K562 (cell line): ENCODE data around the gene MT1X. TPM values are rescaled to one million over a fixed set of nuclear protein-coding genes. Genes with fewer than 3 reads are reported as not detected.

ENCODE experiments used
- ATAC-seq: fragments of 200-7000 bp; cut with Tn5 transposase; 3 replicates; pipeline ENCODE4 v1.9.1; 2020; ENCODE audit warnings: moderate library complexity
- BruUV-seq: library from RNA; stranded (reverse); fragments of 400-500 nt; replicated peaks from 2 replicates; lab custom pipeline; 2021; lab: Mats Ljungman, UMichigan
- CTCF ChIA-PET: fragments of 300-600 bp; formaldehyde crosslinking; extraction: SDS; loops from one replicate; lab custom pipeline; 2021; ENCODE audit warnings: low intra/inter-chr PET ratio; lab: Yijun Ruan, JAX
- POLR2A ChIA-PET: fragments of 300-600, 350-650 bp; sonication (Branson Sonifier 250); formaldehyde crosslinking; extraction: SDS; loops from one replicate; lab custom pipeline; 2021; ENCODE audit warnings: antibody characterized with exemption, inconsistent platforms; lab: Yijun Ruan, JAX
- DNase-seq, 4 experiments: peaks; one replicate each; pipeline versions ENCODE4 v3.0.0 to v3.0.0-alpha.2; 2011 to 2018; ENCODE audit warnings: low spot score in 3 of 4, mixed read lengths in 3 of 4; ENCODE audit errors: extremely low read depth in 1 of 4
- FAIRE-seq: peaks from 2 replicates; lab custom pipeline; 2011; peaks lifted over from hg19 to GRCh38; lab: Jason Lieb, UNC
- H2AFZ ChIP-seq: 2 replicates; pipeline ENCODE4 v1.6.0; 2011; ENCODE audit warnings: low read depth, low read length, control low read depth, inconsistent platforms
- H3K27ac ChIP-seq: fragments of 200-600 bp; 3 replicates; pipeline ENCODE4 v1.8.0; 2011; ENCODE audit warnings: low read depth, mild to moderate bottlenecking, control low read depth, inconsistent platforms, low read length, moderate library complexity, mixed read lengths; ENCODE audit errors: extremely low read depth
- H3K27me3 ChIP-seq, 2 experiments: fragments of 300-600 bp in 1 of 2; 2 replicates in 1 of 2; 3 replicates in 1 of 2; pipeline versions ENCODE4 v1.6.0 to v1.8.0; 2011; ENCODE audit warnings: inconsistent platforms in 2 of 2, low read length in 2 of 2, mild to moderate bottlenecking in 1 of 2, mixed read lengths in 1 of 2, moderate library complexity in 1 of 2; ENCODE audit not compliant: control insufficient read depth in 2 of 2, insufficient read depth in 2 of 2
- H3K36me3 ChIP-seq: fragments of 300-600 bp; 3 replicates; pipeline ENCODE4 v1.8.0; 2011; ENCODE audit warnings: mild to moderate bottlenecking, low read length, inconsistent platforms; ENCODE audit not compliant: control insufficient read depth, insufficient read depth
- H3K4me1 ChIP-seq, 2 experiments: fragments of 200-600 bp in 1 of 2; replicated peaks in 1 of 2; 2 replicates in 1 of 2; 3 replicates in 1 of 2; pipeline versions ENCODE4 v1.5.1 to v1.8.0; 2011; ENCODE audit warnings: inconsistent platforms in 2 of 2, low read length in 2 of 2, mild to moderate bottlenecking in 1 of 2, mixed read lengths in 1 of 2, moderate library complexity in 1 of 2; ENCODE audit not compliant: control insufficient read depth in 2 of 2, insufficient read depth in 2 of 2
- H3K4me2 ChIP-seq: 2 replicates; pipeline ENCODE4 v1.6.1; 2011; ENCODE audit warnings: low read length, control low read depth, inconsistent platforms, mixed read lengths; ENCODE audit not compliant: insufficient read depth
- H3K4me3 ChIP-seq: fragments of 200-600 bp; sonication (generic), shearing (Covaris generic); 2 replicates; pipeline ENCODE4 v1.5.1; 2016; ENCODE audit warnings: control low read depth, inconsistent platforms
- H3K79me2 ChIP-seq: fragments of 200-600 bp; 3 replicates; pipeline ENCODE4 v1.8.0; 2011; ENCODE audit warnings: low read length, inconsistent platforms; ENCODE audit not compliant: control insufficient read depth, insufficient read depth
- H3K9ac ChIP-seq, 2 experiments: 2 replicates each; pipeline versions ENCODE4 v1.6.0 to v1.6.1; 2011; ENCODE audit warnings: low read depth in 2 of 2, low read length in 2 of 2, control low read depth in 1 of 2, inconsistent platforms in 1 of 2, mild to moderate bottlenecking in 1 of 2, mixed read lengths in 1 of 2; ENCODE audit not compliant: insufficient read depth in 1 of 2
- H3K9me1 ChIP-seq: one replicate; pipeline ENCODE4 v1.6.0; 2011; ENCODE audit warnings: inconsistent platforms, mild to moderate bottlenecking, low read length, moderate library complexity; ENCODE audit not compliant: control insufficient read depth, insufficient read depth
- H3K9me3 ChIP-seq: replicated peaks from 2 replicates; pipeline ENCODE4 v1.5.1; 2011; ENCODE audit warnings: low read depth, low read length, inconsistent platforms; ENCODE audit not compliant: control insufficient read depth, insufficient read depth
- H4K20me1 ChIP-seq: replicated peaks from 2 replicates; pipeline ENCODE4 v1.6.1; 2011; ENCODE audit warnings: low read length, inconsistent platforms, mixed read lengths; ENCODE audit not compliant: control insufficient read depth, insufficient read depth
- CBX5 ChIP-seq: IDR thresholded peaks from 2 replicates; pipeline ENCODE4 v1.6.1; 2014; ENCODE audit warnings: low read depth, borderline replicate concordance
- ELF1 ChIP-seq: fragments of 200-800 bp; sonication (Bioruptor generic); IDR thresholded peaks from 2 replicates; pipeline ENCODE4 v1.6.1; 2016; ENCODE audit warnings: missing genetic modification characterization, missing compliant biosample characterization
- HINFP ChIP-seq: fragments of 450-650 bp; conservative IDR thresholded peaks from 2 replicates; pipeline ENCODE4 v1.6.1; 2016; ENCODE audit warnings: missing genetic modification characterization, low read depth, mild to moderate bottlenecking, control low read depth, missing compliant biosample characterization
- HNRNPUL1 ChIP-seq: fragments of 200-400 bp; formaldehyde crosslinking; IDR thresholded peaks from 2 replicates; pipeline ENCODE4 v1.6.1; 2017; ENCODE audit warnings: low read length
- MTA2 ChIP-seq: fragments of 450-650 bp; IDR thresholded peaks from 2 replicates; pipeline ENCODE4 v1.6.1; 2016; ENCODE audit warnings: low read depth
- MTF1 ChIP-seq: fragments of 250-450 bp; sonication (Bioruptor Pico); IDR thresholded peaks from 2 replicates; pipeline ENCODE4 v1.9.0; 2021; ENCODE audit warnings: moderate library complexity, mild to moderate bottlenecking, inconsistent platforms, borderline replicate concordance
- NFATC3 ChIP-seq: fragments of 450-650 bp; IDR thresholded peaks from 2 replicates; pipeline ENCODE4 v1.6.1; 2017; ENCODE audit warnings: mild to moderate bottlenecking
- NR2C1 ChIP-seq, 2 experiments: fragments of 450-650 bp; IDR thresholded peaks; 2 replicates each; pipeline ENCODE4 v1.6.1; 2017; ENCODE audit warnings: mild to moderate bottlenecking in 2 of 2, antibody characterized with exemption in 1 of 2, inconsistent platforms in 1 of 2, missing compliant biosample characterization in 1 of 2, missing genetic modification characterization in 1 of 2
- SMAD1 ChIP-seq: fragments of 150-350 bp; IDR thresholded peaks from 2 replicates; pipeline ENCODE4 v1.6.1; 2014; ENCODE audit warnings: low read length, low read depth; ENCODE audit not compliant: partially characterized antibody
- ZBTB7A ChIP-seq: IDR thresholded peaks from 2 replicates; pipeline ENCODE4 v1.6.1; 2011; ENCODE audit warnings: low read depth, mild to moderate bottlenecking, low read length, moderate library complexity, borderline replicate concordance; ENCODE audit not compliant: control insufficient read depth
- ZNF253 ChIP-seq: fragments of 250-450 bp; sonication (Bioruptor Pico); conservative IDR thresholded peaks from 2 replicates; pipeline ENCODE4 v1.6.1; 2021; ENCODE audit warnings: mild to moderate bottlenecking
- WGBS: fragments of 100-300 bp; shearing (Covaris generic); methylation state at CpG from one replicate; pipeline ENCODE4 v1.1.6; 2016; ENCODE audit warnings: low coverage, mixed read lengths; ENCODE audit not compliant: insufficient coverage; ENCODE audit errors: missing lambda C conversion rate; 5-methylcytosine and 5-hydroxymethylcytosine counted together
- in situ Hi-C: fragments of 300-500 bp; cut with MboI; formaldehyde crosslinking; loops from 4 replicates; pipeline ENCODE4 v1.15.0; 2018; ENCODE audit warnings: inconsistent platforms, mixed read lengths
- intact Hi-C: fragments of 100-400 bp; cut with micrococcal nuclease; formaldehyde crosslinking; loops from 2 replicates; pipeline ENCODE4 v1.14.2; 2022
- polyA plus RNA-seq, 8 experiments: library from polyadenylated mRNA; depleted of rRNA in 4 of 8; stranded (reverse) in 5 of 8; unstranded in 3 of 8; fragments of >200 nt; fragmentation: Nextera tagmentation in 2 of 8; fragmentation: Illumina TruSeq in 1 of 8; extraction: Ambion mirVana in 2 of 8; extraction: Trizol in 1 of 8; gene quantifications; 2 replicates each; pipeline versions ENCODE4 v1.2.1 to v1.2.3, GENCODE V29; 2011 to 2014; ENCODE audit warnings: inconsistent platforms in 1 of 8, missing spikeins in 1 of 8
- total RNA-seq, 7 experiments: library from RNA; depleted of rRNA in 6 of 7; stranded (reverse); fragments of >200 nt in 6 of 7; fragmentation: Illumina TruSeq in 2 of 7; extraction: Trizol in 2 of 7; gene quantifications; 2 replicates each; pipeline versions ENCODE4 v1.2.1 to v1.2.3, GENCODE V29; 2011 to 2021; ENCODE audit warnings: low replicate concordance in 1 of 7

The MT1X gene
- total and polyA plus RNA-seq, 9 of the 15 experiments (the other 6 are each of a cell fraction or from before 2014, with no cell fraction given), result 4.9 to 22.8 (median 8.7) TPM

GRCh38 chr16:56652600-56652999 lies 29.7 kb upstream of the MT1X start:
- CTCF ChIA-PET, result no interaction called here

More at GRCh38 chr16:56652600-56652999, 29.7 kb upstream of the MT1X start:
- Histone ChIP-seq H3K9me1 (no peaks in the 10 kb centered on the region), H3K9ac (no peak overlapping the region), H3K36me3 (no peaks in the 10 kb centered on the region), H3K4me2 (no peak overlapping the region), H3K79me2 (no peaks in the 10 kb centered on the region), H3K4me1 (peaks cover 0 to 7% of the 10 kb centered on the region in 2 experiments; a peak in 2 of 5 replicates), H3K27me3 (peaks cover 26 to 67% of the 10 kb centered on the region in 2 experiments; a peak in 4 of 5 replicates), H2AFZ (no peak overlapping the region), H3K4me3 (no peak overlapping the region), H3K9me3 (no peaks in the 10 kb centered on the region), H3K27ac (no peak overlapping the region), H4K20me1 (no peaks in the 10 kb centered on the region; the same call in 1 of the 2 replicates)
- BruUV-seq, result no TSS peak
- 0% methylated on average over 1 of the region's 1 CpG for WGBS
- intact Hi-C loops (no loop called here), in situ Hi-C loops (no loop called here)
- ATAC-seq (no peak), DNase-seq (no peak), FAIRE-seq (no peak)
- TF ChIP-seq NFATC3 (no peak), MTF1 (CRISPR knock-in tag) (no peak), HINFP (tag) (no peak), ZBTB7A (no peak), ZNF253 (CRISPR knock-in tag) (no peak), ELF1 (tag) (no peak), HNRNPUL1 (no peak), NR2C1 (IDR thresholded peaks at IDR 0.05) (no peak), NR2C1 (tag; IDR thresholded peaks at IDR 0.05) (no peak), MTA2 (no peak), SMAD1 (no peak), CBX5 (no peak)
- POLR2A ChIA-PET, result interaction anchor here (0.6 kb wide), 1 partner anchor 647 kb away, joined by 3 read pairs; no protein-coding TSS in a partner anchor
